HCT116 (cell line): ENCODE measurements around the gene ABCG1.

Source experiments
- EZH2 ChIP-seq: fragments of 200-600 bp; sonication (generic); IDR thresholded peaks from 2 replicates; pipeline ENCODE4 v1.6.1; 2017; ENCODE audit warnings: antibody characterized with exemption, mixed run types
- POLR2AphosphoS5 ChIP-seq: IDR thresholded peaks from 2 replicates; pipeline ENCODE4 v1.6.1; 2011; ENCODE audit warnings: mild to moderate bottlenecking, low read depth, low read length, moderate library complexity
- YY1 ChIP-seq: IDR thresholded peaks from 2 replicates; pipeline ENCODE4 v1.6.1; 2011; ENCODE audit warnings: low read length, low read depth, moderate library complexity, mild to moderate bottlenecking; ENCODE audit not compliant: insufficient replicate concordance; ENCODE audit errors: extremely low read depth
- TF ChIP-seq, protein P1 (sequence below), 3 experiments: fragments of 200-600 bp in 1 of 3; sonication (generic) in 1 of 3; IDR thresholded peaks in 2 of 3; conservative IDR thresholded peaks in 1 of 3; 2 replicates each; pipeline ENCODE4 v1.5.1; 2012 to 2017; ENCODE audit warnings: low read depth in 2 of 3, low read length in 2 of 3, antibody characterized with exemption in 1 of 3, borderline replicate concordance in 1 of 3, control low read depth in 1 of 3, mild to moderate bottlenecking in 1 of 3, mixed read lengths in 1 of 3, mixed run types in 1 of 3, moderate library complexity in 1 of 3; ENCODE audit not compliant: insufficient read depth in 1 of 3

DNA sequence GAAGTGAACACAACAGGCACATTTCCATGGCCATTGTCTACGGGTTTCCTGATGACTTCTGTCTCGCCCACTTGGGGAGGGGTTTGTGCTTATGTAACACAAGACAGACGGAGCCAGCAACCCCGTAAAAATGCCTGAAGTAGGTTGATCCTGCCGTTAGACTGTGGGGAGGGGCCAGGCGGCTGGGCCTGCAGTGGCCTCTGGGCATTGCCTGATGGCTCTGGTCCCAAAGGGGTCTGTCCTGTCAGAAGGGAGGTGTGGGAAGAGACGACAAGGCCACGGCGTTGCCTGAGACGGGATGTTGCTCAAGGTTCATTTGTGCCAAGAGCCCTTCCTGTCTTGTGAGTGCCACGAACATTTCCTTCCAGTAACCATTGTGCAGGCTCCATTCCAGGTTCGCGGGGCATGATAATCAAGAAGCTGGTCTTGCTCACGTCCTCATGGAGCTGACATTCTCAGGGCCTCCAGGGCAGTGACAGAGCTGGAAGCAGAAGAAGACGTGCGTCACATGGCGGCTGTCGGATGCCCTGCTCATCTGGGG is 44.7 kb downstream of the ABCG1 start:
- TF ChIP-seq, protein P1, sequence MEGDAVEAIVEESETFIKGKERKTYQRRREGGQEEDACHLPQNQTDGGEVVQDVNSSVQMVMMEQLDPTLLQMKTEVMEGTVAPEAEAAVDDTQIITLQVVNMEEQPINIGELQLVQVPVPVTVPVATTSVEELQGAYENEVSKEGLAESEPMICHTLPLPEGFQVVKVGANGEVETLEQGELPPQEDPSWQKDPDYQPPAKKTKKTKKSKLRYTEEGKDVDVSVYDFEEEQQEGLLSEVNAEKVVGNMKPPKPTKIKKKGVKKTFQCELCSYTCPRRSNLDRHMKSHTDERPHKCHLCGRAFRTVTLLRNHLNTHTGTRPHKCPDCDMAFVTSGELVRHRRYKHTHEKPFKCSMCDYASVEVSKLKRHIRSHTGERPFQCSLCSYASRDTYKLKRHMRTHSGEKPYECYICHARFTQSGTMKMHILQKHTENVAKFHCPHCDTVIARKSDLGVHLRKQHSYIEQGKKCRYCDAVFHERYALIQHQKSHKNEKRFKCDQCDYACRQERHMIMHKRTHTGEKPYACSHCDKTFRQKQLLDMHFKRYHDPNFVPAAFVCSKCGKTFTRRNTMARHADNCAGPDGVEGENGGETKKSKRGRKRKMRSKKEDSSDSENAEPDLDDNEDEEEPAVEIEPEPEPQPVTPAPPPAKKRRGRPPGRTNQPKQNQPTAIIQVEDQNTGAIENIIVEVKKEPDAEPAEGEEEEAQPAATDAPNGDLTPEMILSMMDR (IDR thresholded peaks at IDR 0.05 in 2 of 3, conservative IDR thresholded peaks at IDR 0.05 in 1 of 3; ENCODE audit: borderline replicate concordance in 1 of 3, insufficient read depth in 1 of 3, low read depth in 2 of 3, low read length in 2 of 3): no peak
- TF ChIP-seq EZH2 (no peak), YY1 (no peak), POLR2AphosphoS5 (no peak)
